Esophagus squamous epithelium (tissue), 4 donors: Measurements from ENCODE around the gene ABCB1.

Experiments used
- CTCF ChIP-seq, 6 experiments: fragments of 450-650 bp in 4 of 6; fragments of 200-600 bp in 2 of 6; sonication (generic) in 2 of 6; IDR thresholded peaks; one replicate each; pipeline ENCODE4 v1.5.1; 2016 to 2019; ENCODE audit warnings: antibody characterized with exemption in 6 of 6, mild to moderate bottlenecking in 4 of 6, moderate library complexity in 4 of 6
- POLR2A ChIP-seq, 4 donors: fragments of 450-650 bp; IDR thresholded peaks; one replicate each; pipeline ENCODE4 v1.6.1; 2017; ENCODE audit warnings: antibody characterized with exemption in 4 of 4, mild to moderate bottlenecking in 4 of 4, moderate library complexity in 3 of 4

GRCh38 chr7:87561702-87562101 is 39.0 kb downstream of the ABCB1 start:
- TF ChIP-seq CTCF (IDR thresholded peaks at IDR 0.05) = no peak
- TF ChIP-seq POLR2A (IDR thresholded peaks at IDR 0.05) = no peak
